Measurements from ENCODE around the gene MYO5B. TPM values are rescaled to one million over a fixed set of nuclear protein-coding genes. Genes with fewer than 3 reads are reported as not detected.

MYO5B gene
- total RNA-seq, 1 experiment from 2014 or later = 32.1 TPM

DNA sequence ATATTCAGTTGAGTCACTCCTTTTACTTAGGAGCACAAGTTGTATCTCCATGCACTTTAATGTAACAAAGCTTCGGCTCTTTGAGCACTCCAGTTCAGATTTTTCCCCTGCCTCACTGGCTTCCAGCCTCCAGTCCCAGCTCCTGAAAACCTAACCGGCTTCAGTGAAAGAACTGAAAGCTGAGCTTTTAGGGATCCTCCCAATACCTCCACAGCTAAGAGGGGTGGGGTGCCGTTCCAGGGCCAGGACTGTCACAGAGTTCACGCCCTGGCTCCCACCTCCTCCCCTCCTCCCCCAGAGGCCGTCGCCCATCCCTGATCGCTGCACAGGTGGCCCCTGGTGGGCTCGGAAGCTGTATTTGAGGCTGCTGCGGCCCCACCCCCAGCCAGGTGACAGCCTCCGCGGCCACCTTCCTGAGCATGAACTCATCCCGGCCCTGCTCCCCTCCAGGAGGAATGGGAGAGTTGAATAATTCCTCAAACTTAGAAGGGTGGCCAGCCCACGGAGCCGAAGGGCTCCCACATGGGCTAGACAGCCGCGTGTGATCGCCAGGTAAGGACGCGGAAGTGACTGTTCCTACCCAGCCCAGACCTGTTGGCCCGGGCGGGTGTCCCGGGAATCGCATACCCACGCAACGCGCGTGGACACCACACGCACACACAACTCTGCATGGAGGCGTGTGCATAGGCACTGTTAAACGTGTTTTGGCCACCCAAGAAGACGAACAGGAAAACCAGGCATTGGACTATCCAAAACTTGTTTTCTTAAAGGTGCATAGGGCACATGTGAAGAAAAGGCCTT is 1.8 kb downstream of the MYO5B start:
- Histone ChIP-seq H3K4me3 (replicated peaks in 1 of 2; ENCODE audit: low read depth in 1 of 2, low read length in 2 of 2) (no peak overlapping the region; a peak in 2 of 4 replicates), H3K9me2 (ENCODE audit: insufficient read depth) (no peaks in the 10 kb centered on the region), H3K79me2 (ENCODE audit: insufficient read depth, low read length) (no peaks in the 10 kb centered on the region), H3K9ac (ENCODE audit: low read length) (no peak overlapping the region), H3K36me3 (ENCODE audit: control insufficient read depth in 1 of 2, insufficient read depth in 2 of 2, low read length in 2 of 2) (no peaks in the 10 kb centered on the region), H3K4me2 (ENCODE audit: low read length) (peak overlapping the region; percentile 91), H3K4me1 (ENCODE audit: control insufficient read depth in 1 of 2, insufficient read depth in 2 of 2, low read length in 2 of 2) (peaks cover 6 to 21% of the 10 kb centered on the region in 2 experiments; a peak in 1 of 4 replicates), H4K20me1 (ENCODE audit: insufficient read depth) (no peaks in the 10 kb centered on the region), H3K9me3 (ENCODE audit: control insufficient read depth in 1 of 2, insufficient read depth in 1 of 2, low read depth in 1 of 2, low read length in 2 of 2) (no peaks in the 10 kb centered on the region), H3K27me3 (ENCODE audit: insufficient read depth, low read length) (no peaks in the 10 kb centered on the region), H2AFZ (ENCODE audit: low read depth, low read length, poor library complexity, severe bottlenecking) (no peak overlapping the region), H3K27ac (ENCODE audit: low read depth, low read length) (no peak overlapping the region)
- intact Hi-C loops (cut with micrococcal nuclease) = no loop called here
- ChIA-PET POLR2A (interaction anchor here (0.7 kb wide), 1 partner anchor 535 kb away, joined by 3 read pairs; no protein-coding TSS in a partner anchor), CTCF (interaction anchor here (0.9 kb wide), 1 partner anchor 10 kb away, joined by 3 read pairs; no protein-coding TSS in a partner anchor), RAD21 (ENCODE audit: low non-redundant PET in 1 of 2, low total read pairs in 2 of 2, uncharacterized antibody in 2 of 2, unreplicated experiment in 2 of 2) (no interaction called here)
- BruUV-seq (replicated peaks) = no TSS peak
- ATAC-seq (no peak), DNase-seq (ENCODE audit: low read depth, low spot score) (no peak)
- TF ChIP-seq, protein P1, sequence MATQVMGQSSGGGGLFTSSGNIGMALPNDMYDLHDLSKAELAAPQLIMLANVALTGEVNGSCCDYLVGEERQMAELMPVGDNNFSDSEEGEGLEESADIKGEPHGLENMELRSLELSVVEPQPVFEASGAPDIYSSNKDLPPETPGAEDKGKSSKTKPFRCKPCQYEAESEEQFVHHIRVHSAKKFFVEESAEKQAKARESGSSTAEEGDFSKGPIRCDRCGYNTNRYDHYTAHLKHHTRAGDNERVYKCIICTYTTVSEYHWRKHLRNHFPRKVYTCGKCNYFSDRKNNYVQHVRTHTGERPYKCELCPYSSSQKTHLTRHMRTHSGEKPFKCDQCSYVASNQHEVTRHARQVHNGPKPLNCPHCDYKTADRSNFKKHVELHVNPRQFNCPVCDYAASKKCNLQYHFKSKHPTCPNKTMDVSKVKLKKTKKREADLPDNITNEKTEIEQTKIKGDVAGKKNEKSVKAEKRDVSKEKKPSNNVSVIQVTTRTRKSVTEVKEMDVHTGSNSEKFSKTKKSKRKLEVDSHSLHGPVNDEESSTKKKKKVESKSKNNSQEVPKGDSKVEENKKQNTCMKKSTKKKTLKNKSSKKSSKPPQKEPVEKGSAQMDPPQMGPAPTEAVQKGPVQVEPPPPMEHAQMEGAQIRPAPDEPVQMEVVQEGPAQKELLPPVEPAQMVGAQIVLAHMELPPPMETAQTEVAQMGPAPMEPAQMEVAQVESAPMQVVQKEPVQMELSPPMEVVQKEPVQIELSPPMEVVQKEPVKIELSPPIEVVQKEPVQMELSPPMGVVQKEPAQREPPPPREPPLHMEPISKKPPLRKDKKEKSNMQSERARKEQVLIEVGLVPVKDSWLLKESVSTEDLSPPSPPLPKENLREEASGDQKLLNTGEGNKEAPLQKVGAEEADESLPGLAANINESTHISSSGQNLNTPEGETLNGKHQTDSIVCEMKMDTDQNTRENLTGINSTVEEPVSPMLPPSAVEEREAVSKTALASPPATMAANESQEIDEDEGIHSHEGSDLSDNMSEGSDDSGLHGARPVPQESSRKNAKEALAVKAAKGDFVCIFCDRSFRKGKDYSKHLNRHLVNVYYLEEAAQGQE (IDR thresholded peaks at IDR 0.05; ENCODE audit: low read depth) = no peak
- TF ChIP-seq SIN3A (IDR thresholded peaks at IDR 0.05; ENCODE audit: low read depth) = no peak
- TF ChIP-seq SP1 (IDR thresholded peaks at IDR 0.05; ENCODE audit: low read depth) = no peak

- Histone ChIP-seq H3K4me1 (ENCODE audit: control insufficient read depth in 1 of 2, insufficient read depth in 2 of 2, low read length in 2 of 2) (peaks cover 6 to 21% of the 10 kb centered on the region in 2 experiments; a peak in 1 of 4 replicates), H3K79me2 (ENCODE audit: insufficient read depth, low read length) (no peaks in the 10 kb centered on the region), H3K36me3 (ENCODE audit: control insufficient read depth in 1 of 2, insufficient read depth in 2 of 2, low read length in 2 of 2) (no peaks in the 10 kb centered on the region), H3K4me2 (ENCODE audit: low read length) (no peak overlapping the region), H4K20me1 (ENCODE audit: insufficient read depth) (no peaks in the 10 kb centered on the region), H3K27ac (ENCODE audit: low read depth, low read length) (no peak overlapping the region), H2AFZ (ENCODE audit: low read depth, low read length, poor library complexity, severe bottlenecking) (no peak overlapping the region), H3K9me3 (ENCODE audit: control insufficient read depth in 1 of 2, insufficient read depth in 1 of 2, low read depth in 1 of 2, low read length in 2 of 2) (no peaks in the 10 kb centered on the region), H3K9ac (ENCODE audit: low read length) (no peak overlapping the region), H3K27me3 (ENCODE audit: insufficient read depth, low read length) (no peaks in the 10 kb centered on the region), H3K9me2 (ENCODE audit: insufficient read depth) (no peaks in the 10 kb centered on the region), H3K4me3 (replicated peaks in 1 of 2; ENCODE audit: low read depth in 1 of 2, low read length in 2 of 2) (no peak overlapping the region)
- ATAC-seq (no peak), DNase-seq (ENCODE audit: low read depth, low spot score) (no peak)
- BruUV-seq (replicated peaks) = no TSS peak
- ChIA-PET POLR2A (no interaction called here), CTCF (interaction anchor here (1.6 kb wide), 1 partner anchor 11 kb away, joined by 4 read pairs; no protein-coding TSS in a partner anchor), RAD21 (ENCODE audit: low non-redundant PET in 1 of 2, low total read pairs in 2 of 2, uncharacterized antibody in 2 of 2, unreplicated experiment in 2 of 2) (no interaction called here)
- intact Hi-C loops (cut with micrococcal nuclease) = no loop called here
- no peak for TF ChIP-seq POLR2A (IDR thresholded peaks at IDR 0.05; ENCODE audit: borderline replicate concordance, extremely low read depth, insufficient read depth, insufficient read length)
- no peak for TF ChIP-seq YY1 (IDR thresholded peaks at IDR 0.05; ENCODE audit: extremely low read depth, insufficient replicate concordance, low read depth, low read length)
- TF ChIP-seq, protein P2, sequence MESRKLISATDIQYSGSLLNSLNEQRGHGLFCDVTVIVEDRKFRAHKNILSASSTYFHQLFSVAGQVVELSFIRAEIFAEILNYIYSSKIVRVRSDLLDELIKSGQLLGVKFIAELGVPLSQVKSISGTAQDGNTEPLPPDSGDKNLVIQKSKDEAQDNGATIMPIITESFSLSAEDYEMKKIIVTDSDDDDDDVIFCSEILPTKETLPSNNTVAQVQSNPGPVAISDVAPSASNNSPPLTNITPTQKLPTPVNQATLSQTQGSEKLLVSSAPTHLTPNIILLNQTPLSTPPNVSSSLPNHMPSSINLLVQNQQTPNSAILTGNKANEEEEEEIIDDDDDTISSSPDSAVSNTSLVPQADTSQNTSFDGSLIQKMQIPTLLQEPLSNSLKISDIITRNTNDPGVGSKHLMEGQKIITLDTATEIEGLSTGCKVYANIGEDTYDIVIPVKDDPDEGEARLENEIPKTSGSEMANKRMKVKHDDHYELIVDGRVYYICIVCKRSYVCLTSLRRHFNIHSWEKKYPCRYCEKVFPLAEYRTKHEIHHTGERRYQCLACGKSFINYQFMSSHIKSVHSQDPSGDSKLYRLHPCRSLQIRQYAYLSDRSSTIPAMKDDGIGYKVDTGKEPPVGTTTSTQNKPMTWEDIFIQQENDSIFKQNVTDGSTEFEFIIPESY (IDR thresholded peaks at IDR 0.05; ENCODE audit: extremely low read depth, insufficient replicate concordance, low read length) = no peak
- TF ChIP-seq ZNF274 (IDR thresholded peaks at IDR 0.05; ENCODE audit: low read depth, low read length) = no peak
- no peak for TF ChIP-seq JUND (IDR thresholded peaks at IDR 0.05)
- TF ChIP-seq SRF (IDR thresholded peaks at IDR 0.05; ENCODE audit: low read depth) = no peak
- no peak for TF ChIP-seq RAD21 (IDR thresholded peaks at IDR 0.05; ENCODE audit: low read depth)
- TF ChIP-seq CEBPB (IDR thresholded peaks at IDR 0.05; ENCODE audit: low read depth) = no peak
- TF ChIP-seq, protein P3, sequence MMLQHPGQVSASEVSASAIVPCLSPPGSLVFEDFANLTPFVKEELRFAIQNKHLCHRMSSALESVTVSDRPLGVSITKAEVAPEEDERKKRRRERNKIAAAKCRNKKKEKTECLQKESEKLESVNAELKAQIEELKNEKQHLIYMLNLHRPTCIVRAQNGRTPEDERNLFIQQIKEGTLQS (IDR thresholded peaks at IDR 0.05) = no peak
- TF ChIP-seq EGR1 (IDR thresholded peaks at IDR 0.05; ENCODE audit: low read depth) = no peak
- no peak for TF ChIP-seq FOSL1 (IDR thresholded peaks at IDR 0.05; ENCODE audit: low read depth)
- TF ChIP-seq SIN3A (IDR thresholded peaks at IDR 0.05; ENCODE audit: low read depth) = no peak
- no peak for TF ChIP-seq ZFX (IDR thresholded peaks at IDR 0.05)
These were observed 4.0 kb downstream of the MYO5B start for GRCh38 chr18:50190926-50191325.
